RWPE1 (cell line): ENCODE data around the gene C3orf49.

Experiments used
- CTCF ChIA-PET: fragments of 350-600 bp; sonication (Branson Sonifier 250); formaldehyde crosslinking; extraction: SDS; loops from one replicate; lab custom pipeline; 2021; lab: Yijun Ruan, JAX
- POLR2A ChIA-PET: fragments of 400-600 bp; formaldehyde crosslinking; extraction: SDS; loops from one replicate; lab custom pipeline; 2020; ENCODE audit warnings: antibody characterized with exemption; ENCODE audit not compliant: low non-redundant PET; lab: Yijun Ruan, JAX
- DNase-seq: peaks from one replicate; pipeline ENCODE4 v3.0.0; 2012; ENCODE audit warnings: low spot score
- H3K27ac ChIP-seq: fragments of 450-650 bp; 2 replicates; pipeline ENCODE4 v1.5.1; 2017
- TF ChIP-seq, protein P1 (sequence below): fragments of 450-650 bp; conservative IDR thresholded peaks from 2 replicates; pipeline ENCODE4 v1.5.1; 2017; ENCODE audit warnings: low read depth, mild to moderate bottlenecking

The C3orf49 gene

DNA sequence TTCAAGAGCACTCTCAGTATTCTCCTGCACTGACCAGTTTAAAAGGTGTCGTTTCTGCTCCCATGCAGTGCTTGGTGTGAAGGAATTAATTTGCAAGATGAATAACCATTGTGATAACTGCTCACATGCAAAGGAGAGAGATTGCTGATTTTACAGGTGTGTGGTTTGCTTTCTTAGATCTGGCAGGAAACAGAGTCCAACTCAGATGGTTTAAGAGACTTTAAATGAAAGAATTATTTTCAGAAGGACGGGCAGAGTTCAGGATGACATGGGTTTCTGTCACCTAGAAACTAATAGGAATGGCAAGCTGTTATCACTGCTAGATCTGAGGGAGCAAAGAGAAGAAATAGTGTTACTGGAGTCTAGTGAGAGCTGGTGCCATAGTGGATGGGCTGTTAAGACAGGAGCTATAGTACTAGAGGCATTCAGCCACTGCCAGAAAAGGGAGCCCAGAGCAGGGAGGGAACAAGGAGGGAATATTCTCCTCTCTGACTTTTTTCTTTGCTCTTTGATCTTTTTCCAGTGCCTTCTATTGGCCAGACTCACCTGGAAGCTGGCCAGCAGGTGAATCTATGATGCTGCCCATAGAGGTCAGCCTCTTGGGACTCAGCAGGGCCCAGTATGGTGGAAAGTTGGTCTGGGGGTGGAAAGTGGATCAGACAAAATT, 59.4 kb downstream of the C3orf49 start:
- ChIA-PET CTCF (no interaction called here), POLR2A (no interaction called here)

DNA sequence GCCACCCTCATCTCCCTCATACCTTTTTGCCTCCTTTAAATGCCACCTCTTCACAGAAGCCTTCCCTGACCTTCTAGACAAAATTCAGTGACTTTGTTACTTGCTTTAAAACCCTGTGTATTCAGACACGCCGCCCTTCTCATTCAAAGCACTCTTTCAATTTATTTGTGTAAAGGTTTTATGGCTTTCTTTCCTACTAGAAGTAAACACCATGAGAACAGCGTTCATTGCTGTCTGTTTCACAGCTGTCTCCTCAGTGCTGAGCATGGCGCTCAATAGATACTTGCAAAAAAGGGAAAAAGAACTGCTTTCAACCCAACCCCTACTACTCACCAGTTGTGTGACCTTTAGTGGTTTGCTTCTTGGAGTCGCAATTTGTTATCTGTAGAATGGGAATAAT, 61.6 kb downstream of the C3orf49 start:
- no peak for DNase-seq
- TF ChIP-seq, protein P1, sequence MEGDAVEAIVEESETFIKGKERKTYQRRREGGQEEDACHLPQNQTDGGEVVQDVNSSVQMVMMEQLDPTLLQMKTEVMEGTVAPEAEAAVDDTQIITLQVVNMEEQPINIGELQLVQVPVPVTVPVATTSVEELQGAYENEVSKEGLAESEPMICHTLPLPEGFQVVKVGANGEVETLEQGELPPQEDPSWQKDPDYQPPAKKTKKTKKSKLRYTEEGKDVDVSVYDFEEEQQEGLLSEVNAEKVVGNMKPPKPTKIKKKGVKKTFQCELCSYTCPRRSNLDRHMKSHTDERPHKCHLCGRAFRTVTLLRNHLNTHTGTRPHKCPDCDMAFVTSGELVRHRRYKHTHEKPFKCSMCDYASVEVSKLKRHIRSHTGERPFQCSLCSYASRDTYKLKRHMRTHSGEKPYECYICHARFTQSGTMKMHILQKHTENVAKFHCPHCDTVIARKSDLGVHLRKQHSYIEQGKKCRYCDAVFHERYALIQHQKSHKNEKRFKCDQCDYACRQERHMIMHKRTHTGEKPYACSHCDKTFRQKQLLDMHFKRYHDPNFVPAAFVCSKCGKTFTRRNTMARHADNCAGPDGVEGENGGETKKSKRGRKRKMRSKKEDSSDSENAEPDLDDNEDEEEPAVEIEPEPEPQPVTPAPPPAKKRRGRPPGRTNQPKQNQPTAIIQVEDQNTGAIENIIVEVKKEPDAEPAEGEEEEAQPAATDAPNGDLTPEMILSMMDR = no peak
- ChIA-PET POLR2A (no interaction called here), CTCF (no interaction called here)
- H3K27ac ChIP-seq = no peak overlapping the region

More for the DNA sequence above, 59.4 kb downstream of the C3orf49 start:
- TF ChIP-seq, protein P1 = no peak
- no peak for DNase-seq
- H3K27ac ChIP-seq = no peak overlapping the region

DNA sequence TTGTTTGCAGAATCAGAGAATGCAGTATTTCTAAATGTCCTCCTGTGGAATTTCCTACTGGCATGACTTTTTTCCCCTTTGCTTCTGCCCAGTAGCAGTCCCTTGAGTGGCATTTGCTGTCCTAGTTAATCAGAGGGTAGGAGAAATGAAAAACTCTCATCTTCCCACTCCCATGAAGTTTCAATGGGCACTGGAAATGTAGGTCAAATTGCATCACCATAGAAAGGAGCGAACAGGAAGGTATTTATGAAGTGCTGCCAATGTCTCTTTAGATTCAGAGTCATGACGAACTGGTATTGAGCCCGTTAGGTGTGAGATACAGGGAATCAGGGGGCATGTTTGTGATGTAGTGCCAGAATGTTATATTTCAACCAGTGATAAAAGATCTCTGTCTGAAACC, 67.8 kb downstream of the C3orf49 start:
- POLR2A ChIA-PET = no interaction called here
- TF ChIP-seq, protein P1 = no peak
- no peak for DNase-seq
- no peak overlapping the region for H3K27ac ChIP-seq
- CTCF ChIA-PET = no interaction called here

GRCh38 chr3:63891518-63891917, 72.4 kb downstream of the C3orf49 start:
- H3K27ac ChIP-seq = no peak overlapping the region
- ChIA-PET CTCF (no interaction called here), POLR2A (no interaction called here)
- DNase-seq = no peak
- TF ChIP-seq, protein P1 = no peak

- CTCF ChIA-PET = no interaction called here
- TF ChIP-seq, protein P1 = no peak
- no peak overlapping the region for H3K27ac ChIP-seq
- POLR2A ChIA-PET = no interaction called here
- DNase-seq = no peak
Observed at GRCh38 chr3:63892773-63893352, 73.8 kb downstream of the C3orf49 start.

- ChIA-PET CTCF (interaction anchor here (0.6 to 0.8 kb wide), 2 partner anchors 22 to 572 kb away, joined by 4 to 5 read pairs; no protein-coding TSS in a partner anchor), POLR2A (no interaction called here)
- TF ChIP-seq, protein P1 = no peak
- no peak overlapping the region for H3K27ac ChIP-seq
- no peak for DNase-seq
Observed at GRCh38 chr3:63895422-63896189, 76.5 kb downstream of the C3orf49 start.
